Measurements from ENCODE around the gene SMG7.
A peak's percentile ranks its signal among the peaks of the same experiment; 100 is the strongest.

SMG7 gene

GRCh38 chr1:183470147-183470960 lies 1.9 kb upstream of the SMG7 start:
- peak; percentile 91 for DNase-seq

GRCh38 chr1:183470961-183471742 lies 1.1 kb upstream of the SMG7 start:
- peak; percentile 78 for DNase-seq

- peak; percentile 97 for DNase-seq
These were observed 384 bp upstream of the SMG7 start for GRCh38 chr1:183471743-183472487.

GRCh38 chr1:183473217-183473536 lies 878 bp downstream of the SMG7 start:
- no peak for DNase-seq

GRCh38 chr1:183476081-183476480 lies 3.8 kb downstream of the SMG7 start:
- DNase-seq: no peak

- no peak for DNase-seq
These were observed 5.9 kb downstream of the SMG7 start for GRCh38 chr1:183477986-183478781.

- no peak for DNase-seq
These were observed 8.7 kb downstream of the SMG7 start for GRCh38 chr1:183480971-183481441.

- DNase-seq: no peak
These were observed 10.9 kb downstream of the SMG7 start for GRCh38 chr1:183483224-183483623.

- no peak for DNase-seq
These were observed 12.0 kb downstream of the SMG7 start for GRCh38 chr1:183484254-183484653.

GRCh38 chr1:183484851-183485250 lies 12.6 kb downstream of the SMG7 start:
- no peak for DNase-seq

- DNase-seq: no peak
These were observed 15.6 kb downstream of the SMG7 start for GRCh38 chr1:183487674-183488442.

- DNase-seq: no peak
These were observed 18.6 kb downstream of the SMG7 start for GRCh38 chr1:183490932-183491331.

- DNase-seq: no peak
These were observed 21.4 kb downstream of the SMG7 start for GRCh38 chr1:183493540-183494245.

GRCh38 chr1:183495420-183495819 lies 23.1 kb downstream of the SMG7 start:
- no peak for DNase-seq

GRCh38 chr1:183497218-183497617 lies 24.9 kb downstream of the SMG7 start:
- DNase-seq: no peak

- DNase-seq: no peak
These were observed 26.2 kb downstream of the SMG7 start for GRCh38 chr1:183498342-183498991.

GRCh38 chr1:183505454-183506089 lies 33.3 kb downstream of the SMG7 start:
- DNase-seq: no peak

GRCh38 chr1:183506561-183506960 lies 34.3 kb downstream of the SMG7 start:
- no peak for DNase-seq

- DNase-seq: no peak
These were observed 36.4 kb downstream of the SMG7 start for GRCh38 chr1:183508694-183509093.

GRCh38 chr1:183512450-183512849 lies 40.2 kb downstream of the SMG7 start:
- no peak for DNase-seq

All from CD4-positive, alpha-beta T cell treated with Interleukin-12 subunit alpha and Interleukin-12 subunit beta, for 1 hour (primary cell).